ENCODE measurements around the gene KCNN3. TPM values are rescaled to one million over a fixed set of nuclear protein-coding genes. Genes with fewer than 3 reads are reported as not detected.
A peak's percentile ranks its signal among the peaks of the same experiment; 100 is the strongest.

The KCNN3 gene
- total and polyA plus RNA-seq, 10 donors = 0.13 to 15.1 (median 7.4) TPM

- TF ChIP-seq POLR2A (IDR thresholded peaks at IDR 0.05) (no peak), POLR2AphosphoS5 (IDR thresholded peaks at IDR 0.05) (no peak), CTCF (IDR thresholded peaks at IDR 0.05 in 8 of 11, conservative IDR thresholded peaks at IDR 0.05 in 3 of 11) (no peak)
- intact Hi-C loops (cut with DNase I; ENCODE audit: low total_unique reads) = loop anchor here (5.0 kb wide), 1 partner anchor 318 kb away; no protein-coding TSS in a partner anchor
- peak overlapping the region in 5 of 8 donors; percentile 27 to 62 (median 59) for H3K27ac ChIP-seq
- no peak for DNase-seq
- H3K4me3 ChIP-seq = no peak overlapping the region
- H3K36me3 ChIP-seq = no peaks in the 10 kb centered on the region
- no peaks in the 10 kb centered on the region for H3K9me3 ChIP-seq
- peaks cover 0 to 16% (median 6%) of the 10 kb centered on the region in 6 donors for H3K4me1 ChIP-seq
- 53 to 82% (median 68%) methylated on average over 5 of the region's 5 CpGs for WGBS, 5 donors
- no peaks in the 10 kb centered on the region for H3K27me3 ChIP-seq (replicated peaks in 1 of 7)
Measured at GRCh38 chr1:154880671-154881070, 10.6 kb upstream of the KCNN3 start.

DNA sequence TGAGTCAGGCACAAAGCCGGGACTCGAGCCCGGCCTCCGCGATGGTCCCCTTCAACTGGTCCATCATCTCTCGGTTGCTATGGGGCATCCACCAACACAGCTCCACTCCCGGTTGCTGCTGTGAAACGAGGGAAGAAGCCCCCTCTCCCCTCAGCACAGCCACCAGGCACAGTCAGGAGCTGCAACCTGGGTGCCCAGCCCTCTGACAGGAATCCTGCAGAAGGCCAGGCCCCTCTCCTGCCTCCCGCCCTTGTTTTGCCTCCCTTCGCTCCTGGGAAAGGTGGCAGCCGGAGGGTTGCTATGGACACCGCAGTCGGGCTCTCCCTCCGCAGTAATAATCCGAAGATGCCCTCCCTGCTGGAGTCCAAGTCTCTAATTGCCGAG is 8.9 kb upstream of the KCNN3 start:
- intact Hi-C loops (cut with DNase I; ENCODE audit: low total_unique reads) = loop anchor here (5.0 kb wide), 2 partner anchors 212 to 397 kb away; no protein-coding TSS in a partner anchor
- TF ChIP-seq POLR2A (IDR thresholded peaks at IDR 0.05) = no peak
- no peak for TF ChIP-seq POLR2AphosphoS5 (IDR thresholded peaks at IDR 0.05)
- TF ChIP-seq CTCF (IDR thresholded peaks at IDR 0.05 in 8 of 11, conservative IDR thresholded peaks at IDR 0.05 in 3 of 11) = no peak

GRCh38 chr1:154878371-154879037 is 8.4 kb upstream of the KCNN3 start:
- no peak overlapping the region for H3K4me3 ChIP-seq
- intact Hi-C loops (cut with DNase I; ENCODE audit: low total_unique reads) = loop anchor here (5.0 kb wide), 2 partner anchors 211 to 396 kb away; no protein-coding TSS in a partner anchor
- no peak overlapping the region for H3K27ac ChIP-seq
- DNase-seq = peak; percentile 91
- H3K4me1 ChIP-seq = peaks cover 0 to 14% (median 6%) of the 10 kb centered on the region in 6 donors
- no peaks in the 10 kb centered on the region for H3K27me3 ChIP-seq (replicated peaks in 1 of 7)
- WGBS, 5 donors = 29 to 37% (median 33%) methylated on average over 20 of the region's 20 CpGs
- no peaks in the 10 kb centered on the region for H3K36me3 ChIP-seq
- H3K9me3 ChIP-seq = no peaks in the 10 kb centered on the region
- TF ChIP-seq POLR2AphosphoS5 (IDR thresholded peaks at IDR 0.05) (peak; percentile 34 to 53 (median 38)), CTCF (IDR thresholded peaks at IDR 0.05 in 8 of 11, conservative IDR thresholded peaks at IDR 0.05 in 3 of 11) (peak; percentile 46 to 95 (median 91)), POLR2A (IDR thresholded peaks at IDR 0.05) (no peak)

More for the DNA sequence above, 8.9 kb upstream of the KCNN3 start:
- Histone ChIP-seq H3K27ac (no peak overlapping the region), H3K4me1 (peaks cover 0 to 14% (median 6%) of the 10 kb centered on the region in 6 donors), H3K4me3 (no peak overlapping the region), H3K9me3 (no peaks in the 10 kb centered on the region), H3K36me3 (no peaks in the 10 kb centered on the region), H3K27me3 (replicated peaks in 1 of 7) (no peaks in the 10 kb centered on the region)
- no peak for DNase-seq
- 84 to 90% (median 89%) methylated on average over 15 to 16 of the region's 16 CpGs for WGBS, 5 donors

GRCh38 chr1:154877370-154877974 is 7.4 kb upstream of the KCNN3 start:
- WGBS, 5 donors = 78 to 91% (median 84%) methylated on average over 17 of the region's 17 CpGs
- Histone ChIP-seq H3K4me3 (no peak overlapping the region), H3K27ac (no peak overlapping the region), H3K36me3 (no peaks in the 10 kb centered on the region), H3K27me3 (replicated peaks in 1 of 7) (no peaks in the 10 kb centered on the region), H3K4me1 (peaks cover 0 to 14% (median 6%) of the 10 kb centered on the region in 6 donors), H3K9me3 (no peaks in the 10 kb centered on the region)
- DNase-seq = no peak
- intact Hi-C loops (cut with DNase I; ENCODE audit: low total_unique reads) = loop anchor here (5.0 kb wide), 2 partner anchors 210 to 395 kb away; no protein-coding TSS in a partner anchor
- no peak for TF ChIP-seq POLR2A (IDR thresholded peaks at IDR 0.05)
- TF ChIP-seq CTCF (IDR thresholded peaks at IDR 0.05 in 8 of 11, conservative IDR thresholded peaks at IDR 0.05 in 3 of 11) = no peak
- no peak for TF ChIP-seq POLR2AphosphoS5 (IDR thresholded peaks at IDR 0.05)
